ENCODE results near the gene CACNA1E.

The CACNA1E gene

DNA sequence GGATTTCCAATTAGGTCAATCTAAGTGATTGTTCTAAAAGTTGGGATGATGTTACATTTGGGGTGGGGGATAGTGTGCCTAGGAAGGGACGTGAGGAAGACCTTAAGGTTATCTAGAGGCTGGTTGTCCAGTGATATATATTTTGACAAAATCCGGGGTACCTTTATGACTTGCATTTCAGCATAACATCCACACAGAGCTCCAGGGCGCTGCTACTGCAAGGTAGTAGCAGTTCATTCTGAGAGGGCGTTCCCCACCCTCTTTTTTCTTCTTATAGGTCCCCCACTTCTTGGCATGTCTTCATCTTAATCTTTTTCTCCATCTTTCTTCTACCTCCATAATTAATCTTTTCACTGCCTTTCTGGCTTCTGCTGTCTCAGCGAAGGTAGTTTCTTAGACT, 161.9 kb downstream of the CACNA1E start:
- DNase-seq, result no peak

DNA sequence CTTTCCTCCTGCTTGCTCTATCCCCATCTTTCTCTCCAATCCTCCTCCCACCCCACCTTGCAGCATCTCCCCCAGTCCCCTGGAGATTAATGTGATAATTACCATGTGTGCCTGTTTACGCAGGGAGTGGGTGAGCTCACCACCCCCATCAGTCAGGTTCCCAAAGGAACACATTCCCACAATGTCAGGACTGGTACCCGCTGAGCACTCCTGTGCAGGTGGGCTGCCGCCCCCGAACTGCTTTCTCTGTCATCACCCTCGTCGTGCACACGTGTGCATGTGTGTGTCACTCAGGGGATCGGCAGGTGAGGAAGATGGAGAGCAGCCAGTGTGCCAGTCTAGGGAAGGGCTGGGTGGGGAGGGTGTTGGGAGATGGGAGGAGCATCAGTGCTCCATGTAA, 163.4 kb downstream of the CACNA1E start:
- DNase-seq, result no peak

DNA sequence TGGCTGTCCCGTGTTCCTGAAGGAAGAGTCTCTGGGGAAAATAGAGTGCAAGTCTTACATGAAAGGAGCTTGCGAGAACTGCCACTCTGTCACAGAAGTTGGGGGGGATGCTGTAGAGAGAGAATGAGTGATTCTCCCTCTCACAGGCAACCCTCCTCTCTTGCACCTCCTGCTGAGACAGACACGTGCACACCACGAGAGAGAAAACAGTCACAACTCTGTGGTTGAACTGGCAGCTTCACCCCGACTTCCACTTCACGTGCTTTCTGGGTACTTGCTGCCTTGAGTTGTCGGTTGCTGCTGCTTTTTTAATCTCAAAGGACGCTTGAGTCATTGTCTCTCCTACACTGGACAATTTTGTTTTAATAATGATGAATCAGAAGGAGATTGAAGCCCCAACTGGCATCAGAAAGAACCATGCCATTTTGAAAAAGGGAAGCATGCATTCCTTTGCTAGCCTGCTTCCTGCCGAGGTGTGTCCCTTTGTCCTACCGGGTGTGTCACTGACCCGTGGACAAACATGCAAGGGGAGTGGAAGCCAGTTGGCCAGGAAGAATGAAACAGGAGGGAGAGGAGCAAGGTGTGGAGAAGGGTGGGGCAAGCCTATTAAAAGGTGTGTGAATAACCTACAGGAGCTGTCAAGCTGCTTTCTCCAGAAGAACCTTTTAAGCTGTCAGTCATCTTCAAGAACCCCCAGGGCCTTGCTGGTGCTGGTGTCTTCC, 164.2 kb downstream of the CACNA1E start:
- DNase-seq, result no peak

DNA sequence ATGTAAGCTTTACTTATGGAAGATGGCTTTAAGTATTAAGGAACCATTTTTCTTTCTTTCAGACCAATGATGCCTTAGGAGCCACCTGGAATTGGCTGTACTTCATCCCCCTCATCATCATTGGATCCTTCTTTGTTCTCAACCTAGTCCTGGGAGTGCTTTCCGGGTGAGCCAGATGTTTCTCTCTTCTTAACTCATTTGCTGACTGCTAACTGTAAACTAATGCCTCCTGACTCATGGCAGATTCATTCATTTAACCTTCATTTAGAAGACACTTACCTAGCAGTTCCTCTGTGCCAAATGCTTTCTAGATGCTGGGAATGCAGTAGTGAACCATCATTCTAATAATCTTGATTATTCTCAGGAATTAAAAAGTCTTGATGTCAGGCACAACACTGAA, 168.0 kb downstream of the CACNA1E start:
- DNase-seq, result no peak

DNA sequence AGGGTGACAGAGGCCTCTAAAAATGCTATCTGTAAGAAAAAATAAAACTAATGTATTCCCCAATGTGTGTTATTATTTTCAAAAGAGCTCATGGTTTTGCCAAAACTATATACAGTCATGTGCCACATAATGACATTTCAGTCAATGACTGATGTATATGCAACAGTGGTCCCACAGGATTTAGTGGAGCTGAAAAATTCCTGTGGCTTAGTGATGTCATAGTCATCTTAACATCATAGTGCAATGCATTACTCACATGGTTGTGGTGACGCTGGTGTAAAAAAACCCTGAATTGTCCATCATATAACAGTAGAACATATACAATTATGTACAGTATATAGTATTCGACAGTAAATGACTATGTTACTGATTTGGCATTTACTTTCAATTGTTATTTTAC, 172.4 kb downstream of the CACNA1E start:
- DNase-seq, result no peak

DNA sequence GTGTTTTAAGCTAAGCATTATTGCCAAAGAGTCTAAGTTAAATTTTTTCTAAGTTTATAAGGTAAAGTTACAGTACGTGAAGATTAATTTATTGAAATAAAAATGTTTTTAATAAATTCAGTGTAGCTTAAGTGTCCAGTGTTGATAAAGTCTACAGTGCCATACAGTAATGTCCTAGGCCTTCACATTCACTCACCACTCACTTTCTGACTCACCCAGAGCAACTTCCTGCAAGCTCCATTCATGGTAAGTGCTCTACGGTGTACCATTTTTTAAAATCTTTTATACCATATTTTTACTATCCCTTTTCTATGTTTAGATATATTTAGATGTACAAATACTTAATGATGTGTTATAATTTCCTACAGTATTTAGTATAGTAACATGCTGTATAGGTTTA, 173.2 kb downstream of the CACNA1E start:
- no peak for DNase-seq

DNA sequence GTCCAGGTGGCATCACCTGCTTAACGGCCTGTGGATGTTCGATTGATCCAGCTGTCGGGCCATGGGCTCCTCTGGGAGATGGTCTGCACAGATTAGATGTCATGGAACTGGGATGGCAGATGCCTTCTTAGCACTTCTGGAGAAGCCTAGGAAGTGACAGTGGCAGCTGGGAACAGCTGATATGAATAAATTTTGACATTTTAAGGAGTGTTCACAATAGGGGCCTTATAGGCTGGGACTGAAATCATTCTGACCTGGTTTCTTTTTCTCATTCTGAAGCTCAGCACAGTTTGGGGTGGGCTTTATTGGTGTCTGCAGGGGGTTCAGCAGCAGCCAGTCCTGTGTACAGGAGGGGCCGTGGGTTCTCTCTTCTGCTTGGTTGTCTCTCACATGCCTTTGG, 175.3 kb downstream of the CACNA1E start:
- no peak for DNase-seq

DNA sequence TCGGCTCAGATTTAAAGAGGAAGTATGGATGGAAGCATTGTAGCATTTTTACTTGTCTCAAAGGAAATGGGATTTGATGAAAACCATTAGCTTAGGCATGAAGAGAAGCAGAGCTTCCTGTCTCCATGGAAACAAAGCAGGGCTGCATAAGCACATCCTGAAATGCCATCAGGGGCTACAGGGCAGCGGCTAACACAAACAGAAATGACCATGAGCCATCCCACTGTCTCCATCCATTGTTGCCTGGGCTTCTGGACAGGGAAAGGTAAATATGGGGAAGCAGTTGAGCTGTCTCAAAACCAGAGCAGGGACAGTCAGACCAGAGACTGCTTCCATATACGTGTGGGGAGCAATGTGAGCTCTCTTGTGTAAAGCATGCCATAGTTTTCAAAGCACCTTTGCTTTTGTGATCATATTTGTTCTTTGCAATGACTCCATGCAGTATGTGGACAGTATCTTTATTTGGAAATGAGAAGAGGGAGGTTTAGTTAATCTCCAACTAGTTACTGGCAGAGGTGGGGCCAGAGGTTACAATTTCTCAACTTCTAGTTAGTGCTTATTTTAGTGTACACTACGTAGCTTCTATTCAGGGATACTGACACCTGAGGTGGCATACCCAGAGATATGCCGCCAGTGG, 176.1 kb downstream of the CACNA1E start:
- no peak for DNase-seq

DNA sequence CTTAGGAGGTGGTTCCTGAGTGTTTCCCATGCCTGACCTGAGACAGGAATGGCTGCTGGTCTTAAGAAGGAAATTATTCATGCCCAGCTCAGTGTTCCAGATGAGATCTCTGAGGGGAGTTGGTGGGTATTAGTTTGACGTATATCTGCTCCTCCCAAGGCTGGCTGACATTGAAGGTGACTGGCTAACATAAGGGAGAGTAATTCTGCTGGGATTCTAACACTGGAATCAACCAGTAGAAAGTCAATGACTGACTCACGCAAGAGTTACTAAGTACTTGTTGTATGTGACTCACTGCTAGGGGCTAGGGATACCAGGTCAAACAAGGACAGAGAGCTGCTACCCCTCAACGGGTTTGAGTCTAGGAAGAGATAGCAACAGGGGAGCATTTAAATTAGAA, 177.3 kb downstream of the CACNA1E start:
- DNase-seq, result no peak

DNA sequence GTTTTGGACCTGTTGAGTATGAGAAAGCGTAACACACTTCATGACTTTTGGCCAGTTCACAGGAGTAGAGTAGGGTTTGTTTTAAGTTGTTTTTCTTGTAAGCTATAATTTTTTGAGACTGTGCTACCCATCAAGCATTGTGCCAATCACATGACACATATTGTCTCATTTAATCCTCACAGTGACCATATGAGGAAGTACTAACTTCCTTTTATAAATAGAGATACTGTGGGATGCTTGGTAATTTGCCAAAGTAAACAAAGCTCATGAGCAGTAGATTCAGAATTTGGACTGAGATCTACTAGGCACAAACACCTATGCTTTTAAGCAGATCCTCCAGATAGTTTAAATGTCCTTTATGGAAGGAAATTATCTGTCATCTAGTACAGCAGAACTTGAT, 178.3 kb downstream of the CACNA1E start:
- DNase-seq, result no peak

DNA sequence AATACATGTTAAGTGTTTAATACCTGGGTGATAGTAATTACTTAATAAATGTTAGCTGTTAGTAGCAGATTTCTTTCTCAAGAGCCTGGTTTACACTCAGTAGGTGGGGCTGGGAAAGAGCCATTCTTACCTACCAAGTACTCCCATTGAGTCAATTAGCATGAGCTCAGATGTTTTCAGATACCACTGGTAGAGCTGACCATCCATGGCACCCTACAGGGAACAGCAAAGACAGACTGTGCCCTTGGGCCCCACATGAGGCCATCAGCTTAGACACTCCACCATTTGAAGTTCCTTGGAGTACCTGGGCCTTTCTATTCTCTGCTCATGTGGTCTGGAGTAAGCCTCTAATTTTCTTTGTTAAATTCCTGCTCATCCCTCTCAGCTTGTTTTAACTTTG, 179.3 kb downstream of the CACNA1E start:
- no peak for DNase-seq

DNA sequence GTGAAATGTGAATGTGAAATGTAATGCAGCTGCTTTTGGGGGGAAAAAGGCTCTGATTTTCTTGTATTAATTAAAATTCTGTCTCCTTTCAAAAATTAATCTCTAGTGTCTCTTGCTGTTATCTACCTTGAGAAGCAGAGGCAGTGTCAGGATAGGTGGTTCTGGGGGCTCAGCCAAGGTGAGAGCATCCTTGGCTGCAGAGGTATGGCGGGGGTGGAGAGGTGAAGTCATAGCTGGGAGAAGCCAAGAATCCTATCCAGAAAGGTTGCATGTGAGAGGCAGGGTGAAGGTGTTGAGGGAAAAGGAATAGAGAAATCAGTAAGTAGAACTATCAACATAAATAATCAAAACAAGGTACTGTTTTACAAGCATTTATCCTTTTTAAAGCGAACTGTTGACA, 181.2 kb downstream of the CACNA1E start:
- DNase-seq, result no peak

DNA sequence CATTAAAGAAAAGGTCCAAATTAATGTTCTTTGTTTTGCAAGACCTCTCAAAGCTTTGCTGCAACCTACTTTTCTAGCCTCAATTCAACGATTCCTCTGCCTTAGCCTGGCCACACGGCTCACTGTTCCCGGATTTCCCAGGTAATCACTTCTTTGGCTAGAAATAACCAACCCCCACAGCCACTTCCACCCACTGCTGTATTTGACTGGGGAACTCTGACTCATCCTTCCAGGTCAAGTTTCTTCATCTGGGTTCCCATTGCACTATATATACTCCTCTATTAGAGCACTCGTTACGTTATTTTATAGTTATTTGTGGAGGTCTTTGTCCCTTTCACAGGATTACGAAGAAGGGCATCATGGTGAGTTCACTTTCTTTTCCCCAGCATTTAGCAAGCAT, 185.9 kb downstream of the CACNA1E start:
- DNase-seq, result no peak

DNA sequence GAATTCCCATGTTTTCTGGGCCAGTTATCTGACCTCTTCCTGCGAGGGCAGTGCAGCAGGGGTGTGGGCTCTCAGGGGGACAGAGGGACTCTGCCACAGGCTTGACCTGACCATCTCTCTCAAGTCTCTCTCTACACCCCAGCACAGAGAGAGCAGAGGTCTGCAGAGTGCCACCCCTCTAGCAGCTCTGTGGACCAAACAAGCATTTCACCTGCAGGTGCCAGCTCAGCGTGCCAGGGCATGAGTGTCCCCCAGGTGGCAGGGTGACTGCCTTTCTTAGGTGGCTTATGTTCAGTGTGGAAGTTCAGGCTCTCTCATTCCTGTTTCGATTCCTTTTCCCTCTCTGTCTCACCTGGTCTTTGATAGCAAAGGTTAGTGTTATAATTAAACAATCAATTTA, 191.3 kb downstream of the CACNA1E start:
- DNase-seq, result no peak

DNA sequence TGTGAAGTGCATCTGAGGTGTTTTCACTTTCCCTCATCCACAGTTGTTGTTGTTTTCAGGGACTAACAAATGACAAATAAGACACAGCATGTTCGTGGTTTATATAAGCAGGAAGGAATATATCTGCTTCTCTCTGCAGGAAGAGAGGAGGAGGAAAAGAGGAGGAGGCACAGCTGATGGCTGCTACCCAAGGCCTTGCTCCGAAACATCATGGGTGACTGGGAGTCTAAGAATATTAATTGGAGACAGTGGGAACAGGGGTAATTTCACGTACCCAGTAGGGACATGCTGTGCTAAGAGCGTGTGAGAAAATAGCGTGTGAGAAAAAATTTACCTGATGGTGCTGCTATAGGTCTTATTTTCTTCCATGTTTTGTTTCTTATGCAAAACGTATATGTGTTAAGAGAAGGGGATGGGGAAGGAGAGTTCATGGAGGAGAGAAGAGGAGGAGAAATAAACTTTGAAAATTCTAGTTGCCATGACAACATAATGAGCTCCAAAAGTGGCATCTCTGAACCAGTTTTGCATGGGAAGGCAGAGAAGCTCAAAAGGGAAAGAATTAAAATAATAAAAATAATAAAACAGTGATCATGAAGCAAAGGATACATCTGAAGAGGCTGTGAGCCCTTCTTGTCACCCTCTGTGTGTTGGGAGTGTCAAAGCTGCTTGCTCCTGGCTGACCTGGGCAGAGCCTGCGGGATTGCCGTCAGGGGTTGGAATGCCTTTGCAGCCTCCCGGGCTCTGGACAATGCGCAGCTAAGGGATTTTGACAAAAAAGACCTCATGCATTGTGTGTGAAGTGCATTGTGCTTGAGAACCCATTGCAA, 192.0 kb downstream of the CACNA1E start:
- DNase-seq, result no peak

DNA sequence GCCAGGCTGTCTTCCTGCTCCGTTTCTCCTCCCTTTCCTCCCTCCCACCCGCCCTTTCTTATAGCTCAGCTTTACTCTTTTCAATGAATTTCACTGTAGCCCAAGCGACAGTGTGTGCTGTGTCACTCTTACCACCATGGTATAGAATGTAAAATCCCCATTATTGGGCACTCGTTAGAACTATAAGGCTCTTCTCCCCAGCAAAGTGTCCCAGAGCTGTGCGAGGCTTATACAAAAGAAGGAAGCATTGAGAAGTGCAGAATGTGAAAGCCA, 192.5 kb downstream of the CACNA1E start:
- no peak for DNase-seq

DNA sequence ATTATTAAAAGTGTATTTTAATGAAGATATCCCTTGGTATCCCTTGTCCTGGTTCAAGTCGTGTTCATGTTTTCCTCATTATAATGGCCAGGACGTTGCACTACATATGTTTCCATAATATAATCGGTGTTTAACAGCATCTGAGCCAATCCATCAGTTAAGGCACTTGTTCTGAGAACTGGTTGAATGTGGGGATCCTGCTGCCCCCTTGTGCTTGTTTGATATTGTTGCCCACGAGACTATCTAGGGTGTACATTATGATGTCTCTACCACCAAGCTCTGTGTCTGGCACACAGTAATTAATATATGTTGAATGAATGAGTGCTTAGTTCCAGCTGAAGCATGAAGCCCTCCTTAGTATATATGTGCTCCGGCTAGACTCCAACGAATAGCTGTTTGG, 193.0 kb downstream of the CACNA1E start:
- DNase-seq, result peak; percentile 66

DNA sequence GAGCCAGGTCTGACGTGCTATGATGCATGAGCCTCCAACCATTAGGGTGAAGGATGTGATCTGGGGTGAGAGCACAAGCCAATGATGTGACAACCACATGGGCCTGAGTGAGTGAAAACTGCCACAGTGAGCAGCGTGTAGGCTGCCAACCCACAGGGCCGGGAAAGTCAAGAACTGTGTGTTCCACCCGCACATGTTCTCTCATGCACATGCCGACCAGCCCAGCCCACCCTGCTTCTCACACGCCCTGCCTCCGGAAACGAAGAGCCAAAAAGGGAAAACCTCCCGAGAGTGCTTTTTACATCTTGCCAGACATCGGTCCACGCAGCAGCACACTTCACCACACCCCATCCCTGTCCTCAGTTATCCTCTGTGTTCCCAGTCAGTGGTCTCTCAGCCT, 197.0 kb downstream of the CACNA1E start:
- DNase-seq, result no peak

DNA sequence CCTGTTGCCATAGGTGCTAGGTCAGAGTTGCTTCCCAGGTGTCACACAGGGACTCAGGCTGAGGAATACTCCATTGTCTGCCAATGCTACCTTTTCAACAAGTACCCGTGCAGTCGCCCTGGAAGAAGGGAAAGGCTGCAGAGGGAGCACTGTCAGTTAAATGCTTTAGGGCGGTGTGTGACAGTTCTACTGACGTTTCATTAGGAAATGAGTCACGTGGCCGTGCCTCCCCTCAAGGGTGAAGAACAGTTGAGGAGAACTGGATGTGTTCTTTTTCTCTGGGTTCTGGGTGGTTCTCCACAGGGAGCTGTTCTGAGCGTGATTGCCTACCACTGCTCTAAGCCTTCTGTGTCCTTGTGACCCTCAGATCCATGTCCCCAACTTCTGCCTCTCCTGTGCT, 197.6 kb downstream of the CACNA1E start:
- DNase-seq, result no peak

DNA sequence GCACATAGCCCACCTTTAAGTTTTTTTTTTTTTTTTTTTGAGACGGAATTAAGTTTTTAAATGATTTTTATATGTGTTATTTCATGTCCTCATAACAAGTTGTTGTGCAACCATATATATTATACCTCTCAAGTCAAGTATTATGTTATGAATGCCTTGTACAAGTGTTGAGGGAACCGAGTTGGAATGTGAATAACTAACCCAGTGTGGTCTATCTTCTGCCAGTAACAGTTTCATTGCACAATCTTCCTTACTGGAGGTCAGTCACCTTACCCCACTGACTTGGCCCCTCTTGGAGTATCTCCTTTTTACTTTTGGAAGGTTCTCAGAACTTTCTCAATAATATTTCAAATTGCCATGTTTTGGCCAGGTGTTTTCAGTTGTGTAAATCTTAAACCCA, 201.9 kb downstream of the CACNA1E start:
- DNase-seq, result no peak

DNA sequence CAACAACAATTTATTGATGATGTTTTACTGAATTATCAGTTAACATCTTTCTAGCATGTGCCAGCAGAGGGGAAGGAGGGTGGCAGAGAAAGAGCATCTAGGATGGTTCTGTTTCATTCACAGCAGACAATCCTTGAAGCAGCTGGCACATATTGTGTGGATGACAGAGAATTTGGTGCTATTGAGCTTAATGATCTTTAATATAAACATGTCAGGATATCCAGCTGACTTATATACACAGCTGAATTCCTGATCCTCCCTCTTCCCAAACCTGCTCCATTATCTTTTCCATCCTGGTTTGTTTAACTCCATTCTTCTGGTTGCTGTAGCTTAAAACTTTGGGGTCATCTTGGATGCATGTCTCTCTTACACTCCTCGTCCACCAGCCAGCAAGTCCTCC, 218.6 kb downstream of the CACNA1E start:
- DNase-seq, result no peak

DNA sequence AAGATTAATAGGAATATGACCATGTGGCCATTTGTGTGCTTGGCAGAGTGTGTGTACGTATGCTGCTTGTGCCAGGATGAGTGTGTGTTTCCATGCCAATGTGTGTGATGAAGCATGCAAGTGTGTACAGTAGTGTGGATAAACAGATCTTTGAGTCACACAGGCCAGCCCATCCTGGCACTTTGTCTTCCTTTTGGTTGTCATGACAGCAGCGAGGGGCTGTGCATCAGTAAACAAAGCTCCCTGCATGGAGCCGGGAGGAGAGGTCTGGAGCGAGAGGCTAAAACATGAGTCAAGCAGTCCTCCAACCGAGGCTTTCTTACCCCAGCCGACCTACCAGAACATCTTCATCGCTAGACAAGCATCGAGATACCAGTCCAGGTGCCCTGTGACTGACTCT, 221.2 kb downstream of the CACNA1E start:
- no peak for DNase-seq

DNA sequence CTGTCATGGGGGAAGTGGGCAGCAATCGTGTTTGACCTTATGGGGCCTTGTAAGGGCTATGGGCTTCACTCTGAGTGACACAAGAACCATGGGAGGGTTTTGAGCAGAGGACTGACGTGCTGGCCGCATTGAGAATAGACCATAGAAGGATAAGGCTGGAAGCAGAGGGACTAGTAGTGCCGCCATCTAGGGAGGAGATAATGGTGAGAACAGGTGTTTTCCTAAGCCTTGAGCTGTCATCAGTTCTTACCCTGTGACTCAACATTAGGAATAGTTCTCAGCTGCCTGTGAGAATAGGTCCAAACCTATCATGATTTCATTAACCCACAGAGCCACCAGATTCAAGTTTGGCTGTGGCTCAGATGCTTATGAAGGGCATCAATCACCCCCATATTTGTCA, 228.5 kb downstream of the CACNA1E start:
- DNase-seq, result no peak

DNA sequence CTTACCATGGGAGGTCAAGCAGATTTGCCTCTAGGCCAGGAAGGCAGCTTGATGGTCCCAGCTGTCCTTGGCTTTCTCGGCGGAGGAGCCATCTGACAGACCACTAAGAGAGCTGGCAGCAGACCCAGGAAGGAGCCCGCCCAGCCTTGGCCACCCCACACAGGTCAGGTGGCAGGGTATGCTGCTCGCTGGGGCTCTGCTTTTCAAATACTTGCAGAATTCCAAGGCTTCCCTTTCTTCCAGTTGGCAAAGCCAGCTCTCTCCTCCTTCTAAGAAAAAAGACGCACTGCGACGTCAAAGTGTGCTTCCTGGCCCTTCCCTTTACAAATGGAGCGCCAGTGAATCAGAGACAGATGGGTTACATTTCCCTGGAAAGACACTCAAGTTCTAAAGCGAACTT, 229.4 kb downstream of the CACNA1E start:
- DNase-seq, result no peak

DNA sequence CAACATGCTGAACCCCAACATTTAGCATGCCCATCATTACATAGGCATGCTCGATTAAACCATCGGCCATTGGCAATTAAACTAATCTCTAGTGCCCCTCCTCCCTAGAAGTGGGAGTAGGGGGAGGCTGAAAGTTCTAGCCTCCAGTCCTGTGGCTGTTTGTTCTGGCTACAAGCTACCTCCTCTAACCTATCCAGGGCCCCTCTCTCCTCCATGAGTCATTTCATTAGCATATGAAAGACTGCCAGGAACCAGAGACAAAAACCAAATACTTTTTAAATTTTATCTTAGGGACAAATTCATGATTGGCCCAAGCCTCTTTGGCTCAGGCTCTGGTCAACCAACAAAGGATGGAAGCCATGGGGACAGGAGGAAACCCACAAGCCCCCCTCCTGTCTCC, 231.1 kb downstream of the CACNA1E start:
- DNase-seq, result no peak
